ENCODE results near the gene SLC7A5.
"Not testable (repeated sequence)": the region's sequence is repeated elsewhere in the genome, so short reads cannot be mapped to it uniquely, and the experiment has no call there.

GRCh38 chr16:87787451-87788091, 81.7 kb downstream of the SLC7A5 start:
- TF ChIP-seq CTCF (IDR thresholded peaks at IDR 0.05; ENCODE audit: low read length); EZH2 (IDR thresholded peaks at IDR 0.05; ENCODE audit: borderline replicate concordance, low read length): not testable (repeated sequence)
